ENCODE results near the gene PTPRJ. TPM values are rescaled to one million over a fixed set of nuclear protein-coding genes. Genes with fewer than 3 reads are reported as not detected.

The PTPRJ gene
- total RNA-seq, 1 donor from 2014 or later: 40.0 TPM

GRCh38 chr11:48210052-48210451 lies 229.7 kb downstream of the PTPRJ start:
- no peak for ATAC-seq
- no peaks in the 10 kb centered on the region for H3K9me3 ChIP-seq
- intact Hi-C loops (cut with DNase I): no loop called here
- TF ChIP-seq CTCF (IDR thresholded peaks at IDR 0.05): no peak
- no peaks in the 10 kb centered on the region for H3K36me3 ChIP-seq
- H3K4me1 ChIP-seq: no peaks in the 10 kb centered on the region
- H3K27me3 ChIP-seq (ENCODE audit: low read depth): no peaks in the 10 kb centered on the region
- DNase-seq: no peak
- no peak overlapping the region for H3K4me3 ChIP-seq
- no peak overlapping the region for H3K27ac ChIP-seq

- DNase-seq: no peak
- intact Hi-C loops (cut with DNase I): no loop called here
- no peak for TF ChIP-seq CTCF (IDR thresholded peaks at IDR 0.05)
Observed at GRCh38 chr11:48216510-48216909, 236.2 kb downstream of the PTPRJ start, which contains the start of gene OR4B1. OR4B1 (plus strand) TSS chr11:48216810; CDS start chr11:48216810, 0 bp downstream.

More at GRCh38 chr11:48216510-48216909, 236.2 kb downstream of the PTPRJ start, which contains the start of gene OR4B1:
- Histone ChIP-seq H3K27ac (no peak within 1 kb of the TSS), H3K9me3 (no peaks in the 10 kb centered on the region), H3K4me1 (no peaks in the 10 kb centered on the region), H3K27me3 (ENCODE audit: low read depth) (no peaks in the 10 kb centered on the region), H3K36me3 (no peaks in the 10 kb centered on the region), H3K4me3 (no peak within 1 kb of the TSS)
- no peak for ATAC-seq

Small RNAs within 50 kb of the gene (microRNA-seq; reads per million reads assigned to microRNA genes)
- gene MIR3161 (ENCODE audit: borderline number of aligned reads): not detected

Other genes with a start within 250 kb of the PTPRJ start
- gene FNBP4, start 213.2 kb upstream of the PTPRJ start, total RNA-seq: 87.3 TPM
- gene NUP160, start 132.2 kb upstream of the PTPRJ start, total RNA-seq: 43.3 TPM
- not detected for gene OR4B1, start 236.3 kb downstream of the PTPRJ start, total RNA-seq